Activated T-cell treated with anti-CD3 and anti-CD28 coated beads for 1 hour (primary cell): ENCODE measurements around the gene MFRP.

Experiments
- DNase-seq: peaks from one replicate; pipeline ENCODE4 v3.0.0-alpha.2; 2020; ENCODE audit warnings: low read depth

The MFRP gene

DNA sequence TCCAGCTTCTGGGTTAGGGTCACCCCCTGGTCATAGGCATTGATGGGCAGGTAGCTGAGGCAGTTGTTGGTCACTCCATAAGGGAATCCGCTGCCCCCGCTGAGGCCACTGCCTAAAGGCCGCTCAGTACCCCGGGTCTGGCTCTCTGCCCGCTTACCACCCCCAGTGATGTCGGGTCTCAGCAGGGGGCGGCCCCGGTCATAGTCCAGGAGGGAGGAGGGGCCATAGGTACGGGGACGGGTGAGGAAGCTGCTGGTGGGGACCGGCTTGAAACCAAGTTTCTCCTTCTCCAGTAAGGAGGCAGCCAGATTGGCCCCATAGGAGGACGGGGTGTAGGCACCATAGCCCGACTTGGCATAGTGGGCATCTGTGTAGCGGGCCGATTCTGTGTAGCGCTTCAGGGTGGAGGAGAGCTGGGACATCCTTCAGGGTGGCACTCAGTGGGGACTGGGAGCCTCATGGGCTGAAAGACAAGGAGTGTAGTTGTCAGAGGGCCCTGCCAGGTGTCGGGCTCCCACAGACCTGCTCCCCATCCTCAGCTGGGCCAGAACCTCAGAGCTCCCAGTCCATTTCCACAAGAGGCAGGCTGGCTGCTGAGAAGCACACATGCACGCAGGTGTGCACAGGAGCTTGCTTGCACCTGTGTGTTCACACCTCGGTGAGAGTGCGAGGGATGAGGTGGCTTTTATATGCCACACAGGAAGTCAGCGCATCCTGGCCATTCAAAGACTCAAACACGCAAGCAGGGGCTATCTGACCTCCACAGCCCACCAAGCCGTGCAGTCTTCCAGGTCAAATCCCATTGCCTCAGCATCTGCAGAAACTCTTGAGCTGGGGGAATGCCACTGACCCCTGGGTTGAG, 26.8 kb upstream of the MFRP start:
- DNase-seq = no peak

DNA sequence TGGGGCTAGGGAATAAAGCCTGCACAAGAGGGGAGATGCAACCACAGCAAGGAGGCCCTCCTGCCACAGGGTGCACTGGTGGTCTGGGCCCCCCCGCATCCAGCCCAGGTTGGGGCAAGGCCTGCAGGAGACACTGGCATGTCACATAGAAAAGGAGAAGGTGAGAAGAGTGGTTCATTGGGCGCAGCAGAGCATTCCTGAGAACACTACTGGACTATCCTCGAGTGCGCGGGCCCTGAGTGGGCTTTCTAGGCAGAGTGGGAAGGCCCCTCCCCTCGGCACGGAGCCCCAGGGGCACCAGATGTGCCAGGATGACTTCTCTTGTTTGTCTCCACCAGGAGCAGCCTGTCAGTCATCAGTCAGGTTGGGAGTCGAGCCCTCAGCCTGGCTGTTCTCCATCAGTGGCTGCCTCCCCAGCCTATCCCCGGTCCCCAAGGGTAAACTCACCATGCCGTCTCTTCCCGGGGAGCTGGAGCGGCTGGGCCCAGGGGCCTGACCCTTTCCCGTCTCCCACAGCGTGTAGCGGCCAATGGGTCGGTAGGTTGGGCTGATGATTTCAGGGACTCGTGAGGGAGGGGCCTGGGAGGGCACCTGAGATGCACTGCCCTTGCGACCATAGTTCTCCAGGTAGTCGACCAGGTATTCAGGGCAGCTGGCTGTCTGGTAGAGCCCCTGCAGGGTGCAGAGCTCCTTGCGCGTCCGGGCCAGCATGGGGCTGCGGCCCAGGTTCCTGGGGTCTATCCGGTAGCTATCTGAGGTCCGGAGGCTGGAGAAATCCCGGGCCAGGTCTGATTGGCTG, 26.0 kb upstream of the MFRP start:
- DNase-seq = no peak

DNA sequence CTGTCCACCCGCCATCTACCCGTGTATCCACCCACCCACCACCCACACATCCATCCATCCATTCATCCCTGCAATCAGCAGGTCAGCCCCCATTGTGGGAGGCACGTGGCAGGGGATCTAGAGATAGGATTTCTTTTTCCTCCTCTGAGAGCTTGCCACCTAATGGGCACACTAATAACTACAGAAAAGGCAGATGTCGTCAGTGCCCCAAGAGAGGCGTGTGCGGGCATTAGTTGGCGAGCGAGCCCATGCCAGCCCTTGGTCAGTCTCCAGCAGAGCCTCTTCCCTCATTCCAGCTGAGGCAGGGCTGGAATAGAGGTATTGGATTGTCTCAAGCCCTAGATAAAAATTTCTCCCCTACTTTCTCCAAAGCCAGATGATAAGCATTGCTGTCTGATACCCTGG, 25.3 kb upstream of the MFRP start:
- DNase-seq = no peak

DNA sequence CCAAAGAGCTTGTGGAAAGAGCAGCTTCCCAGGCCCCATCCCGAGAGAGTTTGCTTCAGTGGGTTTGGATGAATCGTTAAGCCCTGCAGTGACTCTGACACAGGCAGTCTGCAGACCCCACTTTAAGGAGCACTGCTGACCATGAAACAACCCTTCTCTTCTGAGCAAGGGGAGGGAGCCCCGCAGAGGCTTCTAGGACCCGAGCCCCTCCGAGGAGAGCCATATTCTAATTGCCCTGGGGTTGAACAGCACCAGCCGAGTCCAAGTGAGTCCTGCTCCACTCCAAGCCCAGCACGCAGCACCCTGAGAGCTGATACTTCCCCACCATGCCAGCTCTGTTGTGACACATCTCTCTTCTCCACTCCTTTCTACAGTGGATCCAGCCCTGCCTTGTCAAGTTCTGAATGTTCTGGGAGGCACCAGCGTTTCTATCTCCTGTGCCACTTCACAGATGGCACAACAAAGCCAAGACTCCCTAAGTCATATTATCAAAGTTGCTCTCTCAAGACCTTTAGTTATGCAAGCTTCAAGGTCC, 24.6 kb upstream of the MFRP start:
- no peak for DNase-seq

DNA sequence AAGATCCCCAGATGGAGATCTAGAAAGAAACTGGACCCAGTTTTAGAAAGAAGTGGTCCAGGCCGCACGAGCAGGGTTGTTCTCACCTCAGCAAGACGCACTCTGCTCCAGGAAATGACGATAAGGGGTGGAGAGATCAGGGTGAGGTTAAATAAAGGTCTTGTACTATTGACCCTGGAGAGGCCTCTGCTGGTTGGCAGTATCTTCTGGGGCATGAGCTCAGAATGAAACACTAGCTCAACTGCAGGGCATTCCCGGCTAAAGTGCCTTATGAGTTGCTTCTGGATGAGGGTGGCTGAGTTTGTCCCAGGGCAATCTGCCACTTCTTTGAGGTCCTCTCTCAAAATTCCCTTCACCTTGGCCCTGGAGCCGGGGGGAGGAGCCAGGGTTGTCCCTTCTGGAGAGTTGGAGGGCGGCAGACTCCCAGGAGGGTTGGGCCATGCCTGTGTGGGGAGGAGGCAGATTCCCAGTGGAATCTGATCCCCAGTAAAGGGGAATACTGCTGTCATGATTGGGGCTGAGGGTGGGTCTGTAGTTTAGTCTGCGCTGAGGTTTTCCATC, 24.1 kb upstream of the MFRP start:
- DNase-seq = no peak

DNA sequence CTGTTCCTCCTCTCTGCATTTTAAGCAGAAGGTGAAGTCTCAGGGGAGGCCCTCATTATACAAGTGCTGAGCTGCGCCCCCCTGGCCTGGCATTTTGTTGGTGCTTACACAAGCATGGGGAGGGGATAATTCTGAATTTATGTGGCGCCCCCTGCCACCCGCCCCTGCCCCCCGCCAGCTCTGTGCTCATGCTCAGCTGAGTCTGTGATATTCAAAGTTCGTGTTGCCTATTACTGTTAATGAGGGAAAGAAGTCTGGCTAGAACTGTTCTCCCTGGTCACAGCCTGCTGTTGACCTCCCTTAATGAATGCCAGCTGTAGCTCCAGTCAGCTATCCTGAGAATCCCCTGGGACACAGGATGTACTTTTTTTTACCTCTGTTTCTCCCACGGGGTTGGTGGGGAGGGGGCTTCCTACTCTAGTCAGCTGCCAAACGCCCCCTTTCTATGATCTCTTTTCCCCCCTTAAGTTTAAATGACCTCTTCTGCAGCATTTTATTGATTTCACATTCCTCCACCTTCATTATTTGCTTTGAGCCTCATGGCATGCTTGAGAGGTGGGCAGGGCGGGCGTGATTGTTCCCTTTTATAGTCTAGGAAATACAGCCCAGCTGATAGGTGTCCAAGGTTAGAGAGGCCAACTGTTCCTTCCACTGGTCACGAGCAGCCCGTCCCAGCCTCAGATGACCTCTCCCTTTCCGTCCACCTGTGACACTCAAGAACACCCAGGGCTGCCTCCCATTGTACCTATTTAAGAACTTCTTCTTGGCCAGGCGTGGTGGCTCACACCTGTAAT, 22.8 kb upstream of the MFRP start:
- no peak for DNase-seq

DNA sequence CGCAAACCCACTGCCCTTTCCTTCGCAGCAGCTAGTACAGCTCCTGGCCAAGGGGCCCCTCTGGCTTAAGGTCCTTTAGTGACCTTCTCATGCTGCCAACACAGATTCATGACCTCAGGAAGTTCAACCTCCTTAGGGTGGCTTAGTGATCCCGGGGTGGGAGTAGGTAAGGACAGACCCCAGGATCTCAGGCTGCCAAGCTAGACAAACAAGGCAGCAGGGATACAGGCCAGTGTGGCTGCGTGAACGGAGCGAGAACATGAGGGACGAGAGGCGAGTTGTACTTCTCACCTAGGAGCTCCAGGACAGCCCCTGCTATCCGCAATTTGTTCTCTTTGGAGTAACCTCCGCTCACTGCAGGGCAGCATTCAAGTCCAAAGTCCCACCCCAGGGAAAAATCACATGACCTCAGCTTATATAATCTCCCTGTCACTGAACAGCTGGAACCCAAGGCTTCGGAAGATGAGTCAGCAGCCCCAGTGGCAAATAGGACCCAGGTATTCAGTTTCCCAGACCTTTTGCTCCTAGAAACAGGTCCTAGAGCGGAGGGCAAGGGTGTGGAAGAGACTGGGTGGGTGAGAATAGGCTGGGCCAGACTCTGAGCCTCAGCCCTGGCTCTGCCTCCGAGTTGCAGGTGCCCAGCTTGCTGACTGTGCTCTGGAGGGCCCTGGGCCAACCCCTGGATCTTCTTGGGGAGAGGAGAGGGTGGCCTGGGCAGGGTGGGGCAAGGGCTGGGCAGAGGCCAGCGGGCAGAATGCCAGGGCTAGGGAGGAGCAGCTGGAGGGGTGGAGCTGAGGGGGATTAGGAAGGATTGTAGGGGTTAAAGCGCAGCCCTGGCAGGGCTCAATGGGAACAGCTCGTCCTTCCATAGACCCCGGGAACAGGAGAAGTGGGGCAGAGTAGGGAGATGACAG, 21.9 kb upstream of the MFRP start:
- DNase-seq = no peak

DNA sequence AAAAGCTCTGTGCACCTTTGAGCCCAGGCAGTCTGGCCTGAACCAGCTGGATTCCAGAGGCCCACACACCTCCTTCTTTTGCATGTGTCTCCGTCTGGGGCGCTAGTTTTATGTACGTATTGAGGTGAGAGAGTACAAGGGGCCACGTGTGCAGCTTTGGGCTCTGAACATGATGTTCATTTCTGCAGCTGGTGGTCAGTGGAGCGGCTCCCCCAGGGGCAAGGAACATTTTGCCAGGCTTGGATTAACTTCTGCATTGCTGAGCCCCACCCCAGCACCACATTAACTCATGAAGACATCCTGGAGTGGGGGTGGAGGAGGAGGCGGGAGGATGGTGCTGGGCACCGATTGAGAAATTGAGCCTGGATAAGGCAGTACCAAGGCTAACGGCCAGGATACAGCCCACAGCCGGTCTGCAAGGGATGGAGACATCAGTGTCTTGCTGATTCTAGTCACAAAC, 21.2 kb upstream of the MFRP start:
- no peak for DNase-seq

DNA sequence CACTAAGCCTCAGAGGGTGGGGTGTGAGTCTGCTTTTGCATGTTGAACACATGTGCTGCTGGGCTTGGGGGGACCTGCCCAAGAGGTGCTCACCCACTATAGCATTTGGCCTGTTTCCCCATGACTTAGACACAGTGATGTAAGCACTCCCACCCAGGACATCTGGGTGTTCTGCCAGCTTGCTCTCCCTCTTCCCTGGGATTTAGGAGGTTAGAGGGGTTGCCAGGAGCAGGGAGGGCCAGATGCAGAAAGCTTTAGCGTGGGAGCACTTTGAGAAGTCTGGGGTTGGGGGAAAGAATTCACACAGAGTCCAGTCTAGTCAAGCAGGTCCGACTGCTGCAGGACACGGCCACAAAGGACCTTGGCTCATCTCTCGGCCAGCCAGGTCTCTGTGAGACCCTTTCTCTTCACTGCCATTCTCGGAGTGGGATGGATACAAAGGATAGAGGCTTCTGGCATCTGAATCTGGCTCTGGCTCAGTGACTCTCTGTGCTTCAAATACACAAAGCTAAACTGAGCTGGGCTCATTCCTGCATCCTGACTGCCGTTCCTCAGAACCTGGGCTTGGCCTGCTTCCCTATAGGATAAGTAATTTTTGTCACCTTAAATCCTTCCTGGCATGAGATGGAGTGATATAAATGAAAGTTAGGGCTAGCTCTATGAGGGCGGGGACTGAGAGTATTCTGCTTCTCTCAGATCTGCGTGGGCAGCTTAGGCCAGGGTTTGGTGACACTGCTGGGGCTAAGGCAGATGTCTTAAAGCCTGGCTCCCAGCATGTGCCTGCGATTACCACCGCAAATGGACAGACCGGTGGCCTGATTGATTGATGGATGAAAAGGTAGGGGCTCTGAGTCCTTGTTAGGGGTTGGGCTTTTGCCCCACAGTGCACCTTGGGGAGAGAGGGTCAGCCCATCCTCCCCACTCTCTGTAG, 20.4 kb upstream of the MFRP start:
- no peak for DNase-seq

DNA sequence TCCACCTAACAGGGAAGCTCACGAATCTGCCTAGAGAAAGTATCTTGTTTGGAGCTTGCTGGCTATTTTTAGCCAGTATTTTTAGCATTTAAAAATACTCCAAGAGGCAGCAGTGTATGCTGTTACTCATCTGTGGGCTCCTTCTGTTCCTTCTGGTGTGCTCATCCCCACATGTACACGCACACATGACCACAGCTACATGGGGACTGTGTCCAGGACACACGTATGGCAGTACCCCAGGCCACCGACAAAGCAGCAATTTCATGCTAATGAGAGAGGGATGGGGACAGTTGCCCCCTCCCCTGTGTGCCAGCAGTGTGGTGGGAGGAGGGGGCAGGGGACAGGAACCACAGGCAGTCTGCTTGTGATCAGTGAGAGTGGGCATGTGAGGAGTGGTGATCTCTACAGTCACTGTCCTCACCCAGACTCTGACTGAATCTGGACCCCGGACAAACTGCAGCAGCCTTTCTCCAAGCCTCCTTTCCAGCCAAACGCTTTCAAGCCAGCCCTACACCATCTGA, 18.6 kb upstream of the MFRP start:
- DNase-seq = no peak

DNA sequence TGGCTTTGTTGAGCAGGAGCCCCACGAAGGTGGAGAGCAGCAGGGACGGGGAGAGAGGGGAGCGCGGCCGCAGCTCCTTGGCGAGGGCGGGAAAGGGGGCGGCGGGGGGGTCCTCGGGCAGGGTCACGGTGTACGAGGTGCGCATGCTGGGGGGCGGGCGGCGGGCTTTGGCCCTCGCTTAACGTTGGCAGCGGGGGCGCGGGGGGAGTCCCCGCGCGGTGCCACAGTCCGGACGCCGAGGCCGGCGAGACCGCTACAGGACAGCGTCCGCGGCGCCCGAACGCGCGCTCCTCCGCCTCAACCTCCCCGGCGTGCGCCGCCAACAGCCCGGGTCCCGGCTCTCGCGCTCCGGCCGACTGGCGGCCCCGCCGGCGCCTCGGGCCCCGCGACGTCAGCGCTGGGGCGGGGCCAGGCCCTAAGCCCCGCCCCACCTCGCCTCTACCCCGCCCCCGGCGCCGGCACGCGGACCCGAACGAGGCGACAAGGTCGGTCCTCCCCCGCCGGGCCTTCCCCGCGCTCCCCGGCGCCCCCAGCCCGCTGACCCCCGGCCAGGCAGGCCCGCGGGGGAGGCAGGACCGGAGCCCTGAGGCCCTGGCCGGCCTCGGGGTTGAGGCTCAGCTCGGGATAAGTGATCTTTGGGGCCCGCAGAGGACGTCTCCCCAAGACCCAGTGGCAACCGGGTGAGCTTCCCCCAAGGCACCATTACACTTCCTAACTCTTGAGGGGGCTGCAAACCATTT, 17.5 kb upstream of the MFRP start:
- DNase-seq = peak; percentile 34

DNA sequence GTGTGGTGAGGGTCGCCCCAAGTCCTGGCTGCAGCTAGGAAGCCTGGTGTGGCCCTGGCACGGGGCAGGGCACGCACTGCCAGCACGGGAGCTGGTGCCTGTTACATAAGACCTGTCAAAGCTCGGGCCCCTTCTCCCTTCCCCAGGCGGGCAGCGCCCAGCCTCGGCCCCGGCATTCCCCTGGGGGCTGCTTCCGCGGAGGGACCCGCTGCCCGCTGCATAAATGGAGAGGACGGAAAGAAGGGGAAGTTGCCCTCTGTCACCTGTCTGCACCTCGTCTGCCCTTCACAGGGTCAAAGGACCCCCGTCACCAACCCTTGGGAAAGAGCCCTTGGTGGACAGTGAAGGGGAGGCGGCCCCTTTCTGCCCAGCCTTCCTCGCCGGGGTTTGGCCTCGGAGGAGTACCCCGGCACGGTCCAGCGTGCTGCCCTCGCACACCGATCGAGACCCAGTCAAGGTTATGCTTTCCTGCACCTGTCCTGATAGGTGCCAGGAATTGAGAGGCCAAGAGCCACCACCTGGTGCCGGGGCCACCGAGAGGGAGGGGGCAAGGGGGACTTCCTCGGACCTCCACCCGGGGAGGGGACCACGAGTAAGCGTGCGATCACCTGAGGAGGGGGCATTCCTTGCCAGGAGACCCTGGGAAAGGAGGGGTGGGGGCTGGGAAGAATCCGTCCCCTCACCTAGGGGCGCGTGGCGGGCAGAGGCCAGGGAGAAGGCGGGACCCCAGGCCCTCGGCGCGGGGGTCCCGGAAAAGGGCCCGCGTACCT, 16.8 kb upstream of the MFRP start:
- no peak for DNase-seq

DNA sequence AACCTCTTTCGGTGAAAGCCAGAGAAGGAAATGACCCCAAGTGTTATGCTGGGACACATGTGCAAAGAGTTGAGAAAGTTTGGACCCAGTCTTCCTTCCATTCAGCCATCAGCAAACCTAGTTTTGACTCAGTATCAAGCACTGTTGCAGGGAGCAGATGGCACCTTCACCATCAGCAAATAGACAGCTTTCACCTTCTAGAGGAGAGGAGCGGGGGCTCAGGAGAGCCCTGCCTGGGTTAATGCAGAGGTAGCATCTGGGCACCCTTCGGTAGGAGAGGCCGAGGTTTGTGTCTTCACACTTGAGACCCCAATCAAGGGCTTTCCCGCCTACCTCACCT, 16.2 kb upstream of the MFRP start:
- DNase-seq = no peak

DNA sequence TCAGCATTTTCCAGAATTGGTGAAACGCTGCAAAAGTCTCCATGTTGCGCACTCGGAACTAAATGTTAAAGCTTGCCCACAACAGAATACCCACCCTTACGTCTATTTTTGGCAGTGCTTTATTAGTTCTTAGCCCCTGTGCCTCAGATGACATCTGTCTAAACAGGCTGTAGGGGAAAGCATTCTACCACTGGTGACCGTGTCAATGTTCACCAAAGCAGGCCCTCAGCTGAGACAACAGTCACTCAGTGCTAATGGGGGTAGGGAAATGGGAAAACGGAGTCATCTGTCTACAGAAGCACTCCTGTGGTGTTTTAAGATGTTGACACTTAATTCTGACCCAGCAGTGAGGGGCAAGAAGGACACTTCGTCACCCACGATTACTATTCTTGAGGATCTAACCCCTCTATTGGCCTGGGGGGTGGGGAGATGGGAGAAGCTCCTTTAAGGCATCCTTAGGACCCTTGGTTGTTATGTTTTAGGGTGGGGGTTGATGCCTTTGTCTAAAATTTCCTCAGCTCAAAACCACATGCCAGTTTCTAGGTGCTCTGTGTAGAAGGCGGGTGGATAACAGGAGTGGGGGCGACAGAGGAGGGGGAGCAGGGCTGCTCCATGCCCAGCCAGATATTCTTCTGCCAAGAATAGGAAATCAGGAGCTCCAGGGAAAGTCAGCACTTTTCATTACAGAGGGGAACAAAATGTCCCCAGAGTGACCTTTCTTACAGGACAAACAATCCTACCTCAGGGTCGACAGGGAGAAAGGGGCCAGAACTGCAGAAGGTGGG, 15.6 kb upstream of the MFRP start:
- no peak for DNase-seq

DNA sequence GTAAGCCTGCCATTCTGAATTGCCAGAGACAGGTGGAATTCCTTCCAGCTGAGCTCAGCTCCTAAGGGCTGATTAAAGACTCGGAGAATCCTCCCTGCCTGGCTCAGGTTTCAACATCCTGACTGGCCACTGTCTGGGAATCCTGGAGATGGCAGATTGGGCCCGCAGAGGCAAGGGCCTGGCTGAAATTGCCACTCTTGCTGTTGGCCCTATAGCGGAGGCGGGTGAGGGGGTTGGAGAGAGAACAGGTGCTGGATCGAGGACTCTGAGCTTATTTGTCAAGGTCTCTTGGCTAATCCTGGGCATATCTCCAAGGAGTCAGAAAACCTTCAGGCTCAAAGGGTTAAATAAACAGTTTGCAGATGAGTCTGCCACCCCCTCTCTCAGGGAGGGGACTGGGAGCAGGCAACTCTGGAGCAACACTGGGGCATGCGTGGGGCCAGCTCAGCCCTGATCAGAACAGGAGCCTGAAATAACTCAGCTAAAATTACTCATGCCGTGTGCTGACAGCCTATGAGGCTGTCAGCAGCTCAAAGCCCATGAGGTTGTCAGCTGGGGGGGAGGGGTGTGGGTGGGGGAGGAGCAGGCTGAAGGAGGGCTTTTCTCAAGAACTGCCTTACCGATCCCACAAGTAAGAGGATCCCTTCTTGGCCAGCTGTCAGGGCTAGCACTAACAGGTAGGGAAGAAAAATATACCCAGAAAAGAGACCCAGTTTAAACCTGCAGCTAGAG, 14.7 kb upstream of the MFRP start:
- DNase-seq = no peak

DNA sequence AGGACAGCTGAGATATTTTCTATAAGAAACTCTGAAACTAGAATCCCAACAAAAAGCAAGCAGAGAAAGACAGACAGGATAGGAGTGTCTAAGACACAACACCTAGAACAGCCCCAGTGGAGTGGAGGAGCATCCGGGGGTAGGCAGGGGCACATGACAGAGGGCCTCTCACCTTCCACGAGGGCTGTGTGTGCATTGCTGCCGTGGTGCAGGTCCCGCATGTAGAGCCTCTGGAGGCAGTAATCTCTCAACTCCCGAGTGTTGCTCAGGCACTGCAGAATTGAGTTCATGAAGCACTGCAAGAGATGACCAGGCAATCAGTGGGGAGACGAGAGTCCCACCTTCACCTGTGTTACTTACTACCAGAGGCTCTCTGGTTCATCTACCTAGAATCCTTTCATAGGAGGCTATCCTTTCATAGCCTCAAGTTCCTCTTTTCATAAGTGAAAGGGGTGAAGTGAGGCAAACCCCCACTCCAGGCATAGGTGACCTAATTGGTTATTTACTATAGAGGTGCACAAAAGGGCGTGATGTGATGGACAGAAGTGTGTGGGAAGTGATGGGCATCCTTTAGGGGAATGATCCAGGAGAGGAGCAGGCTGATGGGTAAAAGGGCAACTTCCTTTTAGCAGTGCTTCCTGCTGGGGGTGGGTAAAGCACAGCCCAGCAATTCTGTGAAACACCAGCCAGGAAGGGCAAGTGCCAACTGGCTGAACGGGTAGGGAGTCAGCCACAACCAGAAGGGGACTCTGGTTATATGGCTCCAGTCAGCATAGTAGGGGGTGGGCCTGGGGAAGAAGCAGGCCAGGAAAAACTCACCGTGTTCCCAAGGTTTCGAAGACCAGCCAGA, 13.1 kb upstream of the MFRP start:
- DNase-seq = no peak
